NCI-H1048 (cell line): ENCODE results near the gene STAT5B.
"Not testable (repeated sequence)": the region's sequence is repeated elsewhere in the genome, so short reads cannot be mapped to it uniquely, and the experiment has no call there.

Experiments used
- DNase-seq: peaks from one replicate; lab custom pipeline; 2025; lab: John Stamatoyannopoulos, UW

The STAT5B gene

DNA sequence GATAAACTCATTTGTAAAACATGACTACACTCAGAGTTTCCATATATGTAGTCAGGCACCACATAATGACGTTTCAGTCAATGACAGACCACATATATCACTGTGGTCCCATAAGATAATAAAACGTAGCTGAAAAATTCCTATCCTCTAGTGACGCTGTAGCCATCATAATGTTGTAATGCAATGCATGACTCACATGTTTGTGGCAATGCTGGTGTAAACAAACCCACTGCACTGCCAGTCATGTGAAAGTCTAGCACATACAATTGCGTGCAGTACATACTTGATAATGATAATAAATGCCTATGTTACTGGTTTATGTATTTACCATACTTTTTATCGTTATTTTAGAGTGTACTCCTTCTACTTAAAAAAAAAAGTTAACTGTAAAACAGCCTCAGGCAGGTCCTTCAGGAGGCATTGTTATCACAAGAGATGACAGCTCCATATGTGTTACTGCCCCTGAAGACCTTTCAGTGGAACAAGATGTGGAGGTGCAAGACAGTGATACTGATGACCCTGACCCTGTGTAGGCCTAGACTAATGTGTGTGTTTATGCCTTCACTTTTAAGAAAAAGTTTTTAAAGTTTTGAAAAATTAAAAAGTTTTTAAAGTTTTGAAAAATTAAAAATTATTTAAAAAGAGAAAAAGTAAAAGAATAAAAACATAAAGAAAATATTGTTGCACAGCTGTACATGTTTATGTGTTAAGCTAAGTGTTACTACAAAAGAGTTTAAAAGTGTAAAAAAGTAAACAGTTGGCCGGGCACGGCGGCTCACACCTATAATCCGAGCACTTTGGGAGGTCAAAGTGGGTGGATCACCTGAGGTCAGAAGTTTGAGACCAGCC lies 9.0 kb downstream of the STAT5B start:
- DNase-seq, result no peak

DNA sequence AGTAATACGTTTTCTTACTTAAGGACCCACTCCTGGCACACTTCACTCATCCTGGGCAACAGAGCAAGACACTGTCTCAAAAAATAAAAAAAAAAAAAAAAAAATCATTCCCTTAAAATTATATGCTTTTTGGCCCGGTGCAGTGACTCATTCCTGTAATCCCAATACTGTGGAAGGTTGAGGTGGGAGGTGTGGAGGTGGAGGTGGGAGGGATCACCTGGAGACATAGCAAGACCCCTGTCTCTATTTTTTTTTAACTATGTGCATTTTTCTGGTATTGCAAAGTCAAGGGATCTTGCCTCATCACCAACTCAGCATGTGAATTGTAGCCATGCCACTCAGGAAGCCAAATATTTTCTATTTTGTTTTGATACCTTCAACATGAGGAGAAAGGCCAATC lies 9.7 kb downstream of the STAT5B start:
- no peak for DNase-seq

DNA sequence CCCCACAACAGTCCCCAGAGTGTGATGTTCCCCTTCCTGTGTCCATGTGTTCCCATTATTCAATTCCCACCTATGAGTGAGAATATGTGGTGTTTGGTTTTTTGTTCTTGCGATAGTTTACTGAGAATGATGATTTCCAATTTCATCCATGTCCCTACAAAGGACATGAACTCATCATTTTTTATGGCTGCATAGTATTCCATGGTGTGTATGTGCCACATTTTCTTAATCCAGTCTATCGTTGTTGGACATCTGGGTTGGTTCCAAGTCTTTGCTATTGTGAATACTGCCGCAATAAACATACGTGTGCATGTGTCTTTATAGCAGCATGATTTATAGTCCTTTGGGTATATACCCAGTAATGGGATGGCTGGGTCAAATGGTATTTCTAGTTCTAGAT lies 11.8 kb downstream of the STAT5B start:
- DNase-seq, result not testable (repeated sequence)

DNA sequence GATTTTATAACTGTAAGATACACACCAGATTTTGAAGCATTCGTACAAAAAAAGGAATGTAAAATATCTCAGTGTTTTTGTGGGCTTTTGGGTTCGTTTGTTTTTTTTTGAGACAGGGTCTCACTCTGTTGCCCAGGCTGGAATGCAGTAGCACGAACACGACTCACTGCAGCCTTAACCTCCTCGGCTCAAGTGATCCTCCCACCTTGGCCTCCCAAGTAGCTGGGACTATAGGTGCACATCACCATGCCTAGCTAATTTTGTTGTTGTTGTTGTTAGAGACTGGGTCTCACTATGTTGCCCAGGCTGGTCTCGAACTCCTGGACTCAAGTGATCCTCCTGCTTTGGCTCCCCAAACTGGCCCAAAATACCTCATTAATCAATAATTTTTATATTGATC lies 15.9 kb downstream of the STAT5B start:
- no peak for DNase-seq

DNA sequence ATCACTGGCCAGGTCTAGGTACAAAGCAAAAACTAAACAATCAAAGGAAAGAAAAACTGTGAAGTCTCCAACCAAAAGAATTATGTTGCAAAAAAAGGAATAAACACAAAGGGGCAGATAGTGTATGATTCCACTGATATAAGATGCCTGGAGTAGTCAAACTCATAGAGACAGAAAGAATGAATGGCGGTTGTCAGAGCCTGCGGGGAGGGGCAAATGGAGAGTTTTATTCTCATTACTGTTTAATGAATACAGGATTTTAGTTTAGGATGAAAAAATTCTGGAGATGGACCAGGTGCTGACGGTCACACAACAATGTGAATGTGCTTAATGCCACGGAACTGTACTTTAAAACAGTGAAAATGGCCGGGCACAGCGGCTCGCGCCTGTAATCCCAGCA lies 20.7 kb downstream of the STAT5B start:
- DNase-seq, result no peak

DNA sequence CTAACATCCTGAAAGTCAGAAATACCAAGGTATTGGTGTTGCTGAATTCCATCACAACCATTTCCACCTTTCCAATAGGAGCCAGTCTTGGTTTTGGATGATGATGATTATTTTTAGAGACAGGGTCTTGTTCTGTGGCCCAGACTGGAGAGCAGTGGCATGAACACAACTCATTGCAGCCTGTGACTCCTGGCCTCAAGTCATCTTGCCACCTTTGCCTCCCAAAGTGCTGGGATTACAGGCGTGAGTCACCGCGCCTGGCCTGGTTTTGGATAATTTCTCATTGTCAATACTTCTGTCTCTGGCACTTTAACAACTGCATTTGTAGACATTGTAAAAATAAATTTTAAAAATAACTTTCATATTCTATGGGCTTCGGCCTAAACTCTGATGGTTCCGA lies 22.6 kb downstream of the STAT5B start:
- DNase-seq, result no peak

DNA sequence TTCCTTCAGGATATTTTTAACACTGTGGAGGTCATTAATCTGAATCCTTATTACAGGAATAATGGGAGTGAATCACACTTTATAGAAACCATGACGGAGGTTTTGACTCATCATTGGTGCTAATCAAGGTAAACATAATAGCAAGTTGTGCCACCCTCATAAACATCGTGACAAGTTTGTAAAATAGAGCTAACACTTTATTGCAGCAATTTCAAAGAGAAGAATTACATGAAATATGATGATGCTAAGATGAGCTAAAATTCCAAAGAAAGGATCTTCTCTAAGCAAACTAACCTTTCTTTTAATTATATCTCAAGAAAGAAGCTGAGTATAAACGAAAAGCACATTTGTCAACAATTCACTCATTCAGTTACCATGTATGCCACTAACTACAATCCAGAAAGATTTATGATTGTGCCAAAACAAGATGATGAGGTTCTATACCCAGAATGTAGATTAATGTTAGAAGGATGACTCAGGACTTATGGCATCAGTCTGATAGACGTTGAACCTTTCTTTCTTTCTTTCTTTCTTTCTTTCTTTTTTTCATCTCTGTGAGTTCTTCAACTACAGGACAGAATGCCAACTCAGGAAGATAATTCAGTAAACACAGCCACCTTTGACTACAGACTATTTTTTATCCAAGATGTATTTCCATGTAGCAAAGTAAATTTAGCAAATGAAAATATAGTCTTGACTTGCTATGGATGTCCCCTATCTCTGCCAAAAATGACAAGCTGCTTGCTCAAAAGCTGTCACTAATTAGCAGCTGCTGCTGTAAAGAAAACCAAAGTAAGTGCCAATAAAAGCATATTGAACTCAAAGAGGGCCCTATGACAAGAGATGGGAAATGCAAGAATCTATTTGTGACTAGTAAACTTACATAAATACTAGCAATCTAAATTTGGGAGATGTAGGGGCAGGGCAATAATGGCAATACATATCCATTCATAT lies 23.3 kb downstream of the STAT5B start:
- no peak for DNase-seq

DNA sequence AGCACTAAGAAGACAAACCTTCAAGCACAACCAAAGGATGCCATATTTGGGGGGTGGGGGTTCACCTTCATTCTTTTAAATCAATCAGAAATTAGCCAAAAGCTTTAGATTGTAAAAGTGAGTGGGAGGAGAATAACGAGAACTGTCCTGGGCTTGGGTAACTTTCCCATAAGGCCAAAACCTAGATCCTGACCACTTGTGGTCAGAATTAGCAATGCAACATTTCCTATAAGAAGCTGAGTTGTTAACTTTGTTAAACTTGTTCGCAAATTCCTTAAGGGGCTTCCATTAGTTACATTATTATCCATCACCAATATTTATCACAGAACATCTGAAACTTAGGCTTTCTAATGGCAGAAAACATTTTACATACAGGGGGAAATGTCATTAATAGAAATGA lies 25.1 kb downstream of the STAT5B start:
- DNase-seq, result no peak

DNA sequence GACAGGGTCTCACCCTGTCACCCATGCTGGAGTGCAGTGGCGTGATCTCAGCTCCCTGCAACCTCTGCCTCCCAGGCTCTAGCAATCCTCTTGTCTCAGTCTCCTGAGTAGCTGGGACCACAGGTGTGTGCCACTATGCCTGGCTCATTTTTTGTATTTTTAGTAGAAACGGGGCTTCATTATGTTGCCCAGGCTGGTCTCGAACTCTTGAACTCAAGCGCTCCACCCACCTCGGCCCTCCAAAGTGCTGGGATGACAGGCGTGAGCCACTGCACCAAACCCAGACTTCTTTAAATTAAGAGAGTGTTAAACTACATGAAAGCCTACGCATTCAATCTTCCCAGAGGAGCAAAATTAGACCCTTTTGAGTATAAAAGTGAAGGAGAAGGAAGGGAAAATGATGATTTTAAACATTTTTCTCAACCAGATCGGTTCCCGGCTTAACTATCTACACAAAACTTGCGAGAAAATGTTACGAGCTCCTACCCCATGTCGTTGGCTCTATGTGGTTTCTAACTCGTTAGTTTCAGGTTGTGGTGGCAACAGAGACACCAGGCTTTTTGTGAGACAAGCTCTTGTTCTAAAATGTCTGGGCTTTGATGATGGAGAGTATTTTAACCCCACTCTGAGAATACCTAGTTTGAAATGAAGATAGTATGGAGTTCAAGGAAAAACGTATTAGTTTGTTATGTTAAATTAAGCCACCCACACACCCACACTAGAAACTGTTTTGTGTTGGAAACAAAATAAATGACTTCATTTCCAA lies 26.3 kb downstream of the STAT5B start:
- no peak for DNase-seq

DNA sequence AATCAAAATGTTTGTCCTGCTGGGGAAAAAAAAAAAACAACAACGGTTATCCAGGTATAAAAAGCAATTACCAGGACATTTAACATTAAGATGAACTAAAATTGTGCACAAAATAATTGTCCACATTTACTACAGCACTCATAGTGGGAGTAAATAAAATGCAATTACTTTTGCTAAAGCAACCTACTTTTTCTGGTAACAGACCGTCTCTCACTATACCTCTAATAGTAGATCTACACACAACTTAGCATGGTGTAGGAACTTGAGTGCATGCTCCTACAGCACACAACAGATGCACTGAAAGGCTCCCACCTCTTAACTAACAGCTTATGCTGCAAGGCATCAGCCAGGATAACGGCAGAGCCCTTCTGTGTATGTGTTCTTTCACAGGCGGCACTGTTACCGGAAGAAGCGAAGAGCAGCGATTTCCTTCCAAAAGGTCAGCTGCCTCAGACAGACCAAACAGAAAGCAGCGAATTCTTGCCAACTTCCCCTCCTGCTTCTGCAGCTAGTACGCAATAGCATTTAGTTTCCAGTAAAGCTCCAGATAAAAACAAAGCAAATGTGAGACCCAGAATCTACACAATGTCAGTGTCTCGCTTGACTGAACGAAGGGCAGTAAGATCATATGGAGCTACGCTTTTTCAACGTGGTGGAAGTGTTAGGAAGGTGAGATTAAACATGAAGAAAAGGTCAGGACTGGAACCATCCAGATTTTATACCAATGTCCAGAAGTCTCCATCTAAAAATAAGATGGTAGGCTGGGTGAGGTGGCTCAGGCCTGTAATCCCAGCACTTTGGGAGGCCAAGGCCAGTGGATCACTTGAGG lies 27.6 kb downstream of the STAT5B start:
- DNase-seq, result no peak

DNA sequence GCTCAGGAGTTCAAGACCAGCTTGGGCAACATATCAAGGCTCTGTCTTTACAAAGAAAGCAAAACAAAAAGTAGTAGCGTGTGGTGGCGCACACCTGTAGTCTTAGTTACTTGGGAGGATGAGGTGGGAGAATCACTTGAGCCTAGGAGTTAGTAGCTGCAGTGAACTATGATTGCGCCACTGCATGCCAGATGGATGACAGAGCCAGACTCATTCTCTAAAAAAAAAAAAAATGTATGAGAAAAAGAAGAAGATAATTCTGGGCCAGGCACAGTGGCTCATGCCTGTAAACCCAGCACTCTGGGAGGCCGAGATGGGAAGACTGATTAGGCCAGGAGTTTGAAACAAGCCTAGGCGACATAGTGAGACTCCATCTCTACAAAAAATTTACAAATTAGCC lies 28.5 kb downstream of the STAT5B start:
- DNase-seq, result no peak

DNA sequence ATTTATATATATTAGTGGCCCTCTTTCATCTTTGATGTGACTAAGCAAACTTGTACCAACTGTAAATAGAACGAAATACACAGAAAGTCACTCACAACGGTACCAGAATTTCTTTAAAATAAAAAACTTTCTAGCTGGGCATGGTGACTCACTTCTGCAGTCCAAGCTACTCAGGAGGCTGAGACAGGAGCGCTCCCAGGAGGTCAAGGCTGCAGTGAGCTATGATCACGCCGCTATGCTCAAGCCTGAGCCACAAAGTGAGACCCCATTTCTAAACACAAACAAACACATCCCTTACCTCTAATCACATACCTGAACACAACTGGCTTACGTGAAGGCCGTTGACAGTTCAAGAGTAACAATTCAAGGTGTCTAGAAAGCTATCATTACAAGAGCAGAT lies 29.7 kb downstream of the STAT5B start:
- no peak for DNase-seq

DNA sequence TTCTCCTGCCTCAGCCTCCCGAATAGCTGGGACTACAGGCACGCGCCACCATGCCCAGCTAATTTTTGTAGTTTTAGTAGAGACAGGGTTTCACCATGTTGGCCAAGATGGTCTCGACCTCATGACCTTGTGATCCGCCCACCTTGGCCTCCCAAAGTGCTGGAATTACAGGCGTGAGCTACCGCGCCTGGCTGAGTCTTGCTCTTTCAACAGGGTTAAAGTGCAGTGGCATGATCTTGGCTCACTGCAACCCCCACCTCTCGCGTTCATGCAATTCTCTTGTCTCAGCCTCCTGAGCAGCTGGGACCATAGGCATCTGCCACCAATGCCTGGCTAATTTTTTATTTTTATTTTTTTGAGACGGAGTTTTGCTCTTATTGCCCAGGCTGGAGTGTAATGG lies 31.0 kb downstream of the STAT5B start:
- DNase-seq, result not testable (repeated sequence)

DNA sequence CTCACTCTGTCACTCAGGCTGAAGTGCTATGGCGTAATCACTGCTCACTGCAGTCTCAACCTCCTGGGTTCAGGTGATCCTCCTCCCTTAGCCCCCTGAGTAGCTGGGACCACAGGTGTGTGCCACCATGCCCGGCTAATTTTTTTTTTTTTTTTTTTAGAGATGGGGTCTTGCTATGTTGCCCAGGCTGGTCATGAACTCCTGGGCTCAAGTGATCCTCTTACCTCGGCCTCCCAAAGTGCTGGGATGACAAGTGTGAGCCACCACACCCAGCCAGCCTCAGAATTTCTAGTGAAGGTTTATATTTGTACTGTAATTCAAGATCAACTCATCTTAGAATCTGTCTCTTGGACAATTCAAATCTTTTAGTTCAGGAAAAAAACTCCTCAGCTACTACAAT lies 32.1 kb downstream of the STAT5B start:
- DNase-seq, result not testable (repeated sequence)

DNA sequence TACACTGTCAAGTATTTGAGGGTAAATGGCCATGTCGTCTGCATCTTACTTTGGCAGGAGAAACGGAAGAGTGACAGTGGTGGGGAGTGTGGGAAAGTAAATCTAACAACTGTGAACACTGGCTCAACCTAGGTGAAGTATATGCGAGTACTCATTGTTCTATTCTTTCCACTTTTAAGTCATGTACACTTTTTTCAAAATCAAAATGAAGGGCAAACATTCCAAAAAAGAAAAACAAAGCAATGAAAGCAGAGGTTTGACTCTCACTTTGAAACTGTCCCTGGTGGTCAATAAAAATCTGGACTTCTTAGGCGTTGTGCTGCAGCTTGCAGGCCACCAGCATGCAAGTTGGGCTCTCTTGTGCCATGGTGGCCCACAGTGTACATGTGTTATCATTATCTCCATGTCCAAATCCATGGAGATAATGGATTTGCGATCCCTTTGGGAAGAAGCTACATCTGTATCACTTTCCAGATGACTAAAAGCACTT lies 32.7 kb downstream of the STAT5B start:
- no peak for DNase-seq

DNA sequence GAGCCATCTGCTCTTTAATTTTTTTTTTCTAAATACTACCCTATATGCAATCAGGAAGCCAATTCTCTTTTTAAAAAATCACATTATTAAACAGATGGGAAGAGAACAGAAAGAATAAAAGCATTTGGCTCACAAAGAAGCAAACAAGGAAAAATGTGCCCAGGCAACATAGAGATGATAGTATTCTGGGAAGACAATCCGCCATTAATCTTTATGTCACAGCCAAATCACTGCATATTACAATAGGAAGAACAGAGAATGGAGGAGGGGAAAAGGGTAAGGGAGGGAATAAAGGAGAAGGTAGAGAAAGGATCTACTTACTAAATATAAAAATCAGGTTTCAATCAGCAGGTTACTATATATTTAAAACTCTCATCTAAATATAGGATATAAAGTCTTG lies 34.3 kb downstream of the STAT5B start:
- no peak for DNase-seq

DNA sequence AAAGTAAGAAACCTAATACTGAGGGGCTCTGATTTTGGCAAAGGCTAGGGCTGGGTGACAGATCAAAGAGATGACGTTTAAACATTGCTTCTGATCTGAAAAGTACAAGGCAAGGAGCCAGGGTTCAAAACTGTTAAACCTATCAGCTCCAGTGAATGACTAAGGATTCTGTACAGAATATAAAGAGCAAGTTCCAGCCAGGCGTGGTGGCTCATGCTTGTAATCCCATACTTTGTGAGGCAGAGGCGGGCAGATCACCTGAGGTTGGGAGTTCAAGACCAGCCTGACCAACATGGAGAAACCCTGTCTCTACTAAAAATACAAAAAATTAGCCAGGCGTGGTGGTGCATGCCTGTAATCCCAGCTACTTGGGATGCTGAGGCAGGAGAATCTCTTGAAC lies 35.3 kb downstream of the STAT5B start:
- DNase-seq, result not testable (repeated sequence)

DNA sequence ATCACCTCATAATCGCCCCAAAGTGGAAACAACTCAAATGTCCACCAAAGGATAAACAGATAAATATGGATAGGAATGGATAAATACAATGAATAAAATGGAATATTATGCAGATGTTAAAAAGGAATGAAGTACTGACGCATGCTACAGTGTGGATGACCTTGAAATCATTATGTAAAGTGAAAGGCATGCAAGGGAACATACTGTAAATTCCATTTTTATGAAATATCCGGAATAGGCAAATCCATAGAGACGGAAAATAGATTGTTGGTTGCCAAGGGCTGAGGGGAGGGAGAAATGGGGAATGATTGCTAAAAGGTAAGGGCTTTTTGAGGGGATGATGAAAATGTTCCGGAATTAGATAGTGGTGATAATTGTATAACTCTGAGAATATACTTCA lies 36.0 kb downstream of the STAT5B start:
- DNase-seq, result no peak

DNA sequence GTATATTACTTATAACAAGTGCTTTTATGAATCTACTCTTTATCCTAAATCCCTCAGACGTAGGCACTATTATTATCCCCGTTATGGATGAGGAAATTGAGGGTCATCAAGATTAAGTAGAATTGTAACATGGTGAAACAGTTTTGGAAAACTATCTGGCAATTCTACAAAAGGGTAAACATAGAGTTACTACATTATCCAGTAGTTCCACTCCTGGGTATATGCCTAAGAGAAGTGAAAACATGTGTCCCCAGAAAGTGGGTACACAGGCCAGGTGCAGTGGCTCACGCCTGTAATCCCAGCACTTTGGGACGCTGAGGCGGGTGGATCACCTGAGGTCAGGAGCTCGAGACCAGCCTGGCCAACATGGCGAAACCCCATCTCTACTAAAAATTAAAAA lies 36.6 kb downstream of the STAT5B start:
- DNase-seq, result not testable (repeated sequence)

DNA sequence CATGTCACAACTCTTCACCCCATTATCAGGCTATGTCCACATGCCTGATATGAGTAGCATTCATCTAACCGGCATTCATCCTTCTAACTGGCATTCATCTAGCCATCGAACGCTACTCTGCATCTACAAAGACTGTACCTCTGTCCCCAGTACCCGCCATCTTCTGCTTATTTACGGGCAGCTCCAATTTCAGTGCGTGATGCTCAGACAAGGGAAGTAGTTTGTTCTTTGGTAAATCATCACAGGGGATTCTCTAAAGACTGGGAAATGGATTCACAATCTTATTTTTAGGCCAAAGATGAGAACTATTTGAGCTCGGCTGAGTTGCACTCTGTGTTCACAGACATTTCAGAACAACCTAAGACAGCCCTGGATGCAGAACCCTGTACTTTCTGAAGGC lies 39.4 kb downstream of the STAT5B start:
- DNase-seq, result no peak

DNA sequence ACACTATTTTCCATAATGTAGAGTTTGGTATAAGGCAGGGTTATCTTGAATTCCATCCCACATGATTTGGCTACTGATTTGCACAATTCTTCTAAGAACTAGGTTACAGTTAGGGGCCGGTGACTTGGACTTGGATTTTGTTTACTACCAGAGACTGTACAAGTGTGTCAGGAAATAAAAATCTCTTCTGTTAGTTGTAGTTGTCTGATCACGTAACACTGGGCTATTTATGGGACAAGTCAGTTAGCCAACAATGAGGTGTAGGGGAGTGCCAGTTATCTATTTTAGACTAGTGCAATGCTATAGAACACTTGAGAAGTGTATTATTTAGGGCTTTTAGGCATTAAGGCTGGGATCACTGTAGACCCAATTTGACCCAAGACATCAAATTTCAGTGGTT lies 42.2 kb downstream of the STAT5B start:
- no peak for DNase-seq
